ENCODE results near the gene SENP8.

GRCh38 chr15:72163719-72164118 lies 45.5 kb downstream of the SENP8 start:
- TF ChIP-seq POLR2AphosphoS5 (IDR thresholded peaks at IDR 0.05) (no peak), CTCF (IDR thresholded peaks at IDR 0.05) (no peak), POLR2A (IDR thresholded peaks at IDR 0.05) (no peak), EP300 (IDR thresholded peaks at IDR 0.05) (no peak)
